GM19239 (cell line): ENCODE measurements around the gene FOXP3.
"Not testable (repeated sequence)": the region's sequence is repeated elsewhere in the genome, so short reads cannot be mapped to it uniquely, and the experiment has no call there.

Experiments
- DNase-seq: peaks from one replicate; pipeline ENCODE4 v3.0.0; 2011; ENCODE audit warnings: low spot score; ENCODE audit not compliant: insufficient read length
- FAIRE-seq: peaks from 2 replicates; lab custom pipeline; 2011; peaks lifted over from hg19 to GRCh38; lab: Jason Lieb, UNC

Gene FOXP3, protein sequence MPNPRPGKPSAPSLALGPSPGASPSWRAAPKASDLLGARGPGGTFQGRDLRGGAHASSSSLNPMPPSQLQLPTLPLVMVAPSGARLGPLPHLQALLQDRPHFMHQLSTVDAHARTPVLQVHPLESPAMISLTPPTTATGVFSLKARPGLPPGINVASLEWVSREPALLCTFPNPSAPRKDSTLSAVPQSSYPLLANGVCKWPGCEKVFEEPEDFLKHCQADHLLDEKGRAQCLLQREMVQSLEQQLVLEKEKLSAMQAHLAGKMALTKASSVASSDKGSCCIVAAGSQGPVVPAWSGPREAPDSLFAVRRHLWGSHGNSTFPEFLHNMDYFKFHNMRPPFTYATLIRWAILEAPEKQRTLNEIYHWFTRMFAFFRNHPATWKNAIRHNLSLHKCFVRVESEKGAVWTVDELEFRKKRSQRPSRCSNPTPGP

DNA sequence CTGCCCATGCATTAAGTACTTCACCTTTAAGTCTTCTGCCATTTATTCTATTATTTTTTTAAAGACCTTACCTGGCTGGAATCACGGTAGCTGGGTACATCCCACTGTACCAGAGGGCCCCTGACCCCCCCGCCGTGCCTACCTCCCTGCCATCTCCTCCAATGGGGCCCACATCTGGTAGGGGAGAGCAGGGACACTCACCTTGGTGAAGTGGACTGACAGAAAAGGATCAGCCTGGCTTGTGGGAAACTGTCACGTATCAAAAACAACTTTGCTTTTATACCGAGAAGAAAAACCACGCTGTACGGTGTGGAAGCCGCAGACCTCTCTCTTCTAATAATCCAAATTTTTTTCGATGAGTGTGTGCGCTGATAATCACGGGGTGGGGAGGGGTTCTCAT, at the start of gene FOXP3:
TSS of gene FOXP3 (minus strand) at position 251 of the 400 bp plus-strand sequence. CDS start 6,205 bp downstream, outside the sequence.
- FAIRE-seq (no peak), DNase-seq (no peak)

DNA sequence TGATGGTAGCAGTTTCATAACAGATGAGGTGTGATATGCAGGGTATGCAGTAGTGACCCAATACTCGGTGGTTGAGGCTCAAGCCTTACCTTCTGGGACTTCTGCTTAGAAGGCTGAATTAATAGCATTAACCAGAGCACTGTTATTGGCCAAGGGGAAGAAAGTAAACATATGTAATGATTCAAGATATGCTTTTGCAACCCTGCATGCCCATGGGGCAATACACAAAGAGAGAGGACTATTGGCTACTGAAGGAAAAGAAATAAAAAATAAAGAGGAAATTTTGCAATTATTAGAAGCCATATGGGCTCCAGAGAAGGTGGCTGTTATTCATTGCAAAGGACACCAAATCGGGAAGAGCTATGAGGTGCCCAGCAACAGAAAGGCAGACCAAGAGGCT, 47.7 kb upstream of the FOXP3 start:
- FAIRE-seq, result no peak

GRCh38 chrX:49310371-49310770, 45.9 kb upstream of the FOXP3 start:
- FAIRE-seq (no peak), DNase-seq (no peak)

More for the DNA sequence above, 47.7 kb upstream of the FOXP3 start:
- DNase-seq, result no peak

DNA sequence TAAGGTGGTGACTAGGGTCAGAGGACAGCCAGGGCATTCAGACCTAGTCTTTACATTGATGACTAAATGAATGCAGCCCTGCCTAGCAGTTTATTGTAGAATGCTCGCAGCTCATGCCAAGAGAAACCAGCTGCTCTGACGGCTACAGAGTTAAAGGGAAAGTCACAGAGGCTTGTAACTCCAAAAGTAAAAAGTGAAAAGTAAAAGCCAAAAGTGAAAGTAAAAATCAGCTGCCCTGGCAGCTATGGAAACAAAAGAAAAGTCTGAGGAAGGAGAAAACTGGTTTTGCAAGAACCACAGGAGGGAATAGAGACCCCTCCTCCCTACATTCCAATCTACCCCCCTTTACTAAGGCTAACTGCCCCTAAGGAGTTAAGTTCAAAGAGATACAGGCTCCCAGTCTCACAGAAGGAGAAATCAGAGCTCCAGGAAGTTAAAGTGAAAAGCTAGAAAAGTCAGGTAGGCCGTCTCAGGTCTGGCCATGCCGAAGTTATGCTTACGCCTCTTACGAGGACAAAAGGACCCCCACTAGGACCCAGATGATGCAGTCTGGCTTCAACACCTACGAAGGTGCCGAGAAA, 45.0 kb upstream of the FOXP3 start:
- DNase-seq (no peak), FAIRE-seq (peak; percentile 85)

DNA sequence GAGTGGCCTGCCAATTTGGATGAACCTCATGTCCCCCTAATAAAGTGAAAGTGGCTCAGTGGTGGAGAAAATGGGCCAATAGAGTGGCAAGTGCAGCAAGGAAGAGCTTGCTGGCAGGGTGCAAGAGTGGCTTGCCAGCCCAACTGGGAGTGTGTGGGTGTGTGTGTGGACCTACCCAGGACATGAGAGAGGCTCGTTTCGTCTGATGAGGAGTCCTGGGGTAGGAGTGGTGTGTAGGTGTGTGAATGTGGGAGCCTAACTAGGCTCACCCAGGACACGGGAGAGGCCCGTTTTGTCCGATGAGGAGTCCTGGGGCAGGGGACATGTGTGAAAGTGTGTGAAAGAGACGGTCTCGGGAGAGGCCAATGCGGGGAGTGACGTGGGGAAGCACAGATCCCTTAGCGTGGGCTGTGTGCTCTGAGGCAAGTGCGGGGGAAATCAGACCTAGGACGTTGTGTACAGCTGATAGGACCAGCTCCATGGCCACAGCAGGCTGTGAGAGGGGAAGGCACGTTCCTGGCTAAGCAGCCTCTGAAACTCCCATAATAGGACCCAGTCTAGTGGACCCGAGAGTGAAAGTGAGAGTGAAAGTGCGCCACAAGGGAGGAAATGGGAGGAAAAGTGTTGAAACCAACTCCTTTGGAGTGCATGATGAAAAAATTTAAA, 44.2 kb upstream of the FOXP3 start:
- DNase-seq (no peak), FAIRE-seq (no peak)

- DNase-seq, result not testable (repeated sequence)
Measured at GRCh38 chrX:49307775-49308174, 43.3 kb upstream of the FOXP3 start.

DNA sequence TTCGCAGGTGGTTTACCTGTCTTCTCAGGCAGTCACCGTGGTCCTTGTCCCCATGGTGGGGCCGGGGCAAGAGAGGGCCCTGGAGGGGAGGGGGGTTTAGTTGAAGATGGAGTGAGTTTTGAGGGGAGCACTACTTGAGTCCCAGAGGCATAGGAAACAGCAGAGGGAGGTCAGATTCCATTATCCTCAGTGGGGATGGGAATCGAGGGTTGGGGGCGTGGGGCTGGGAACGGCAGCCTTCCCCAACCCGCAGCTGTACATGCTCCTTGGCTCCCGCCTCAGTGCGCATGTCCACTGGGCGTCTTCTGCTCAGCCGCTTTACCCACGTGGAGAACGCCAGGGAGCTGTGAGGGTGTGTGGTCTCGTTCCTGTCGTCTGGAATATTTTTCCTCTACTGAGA, 38.8 kb upstream of the FOXP3 start, which contains the start of gene GAGE10:
TSS of gene GAGE10 (plus strand) at position 301 of the 400 bp plus-strand sequence. CDS start 1,214 bp downstream, outside the sequence.
- DNase-seq, result no peak
- FAIRE-seq, result no peak

More at GRCh38 chrX:49307775-49308174, 43.3 kb upstream of the FOXP3 start:
- FAIRE-seq, result not testable (repeated sequence)

- FAIRE-seq (no peak), DNase-seq (no peak)
Measured at GRCh38 chrX:49300703-49301102, 36.2 kb upstream of the FOXP3 start.

- not testable (repeated sequence) for DNase-seq, FAIRE-seq
Measured at GRCh38 chrX:49299293-49299692, 34.8 kb upstream of the FOXP3 start.

DNA sequence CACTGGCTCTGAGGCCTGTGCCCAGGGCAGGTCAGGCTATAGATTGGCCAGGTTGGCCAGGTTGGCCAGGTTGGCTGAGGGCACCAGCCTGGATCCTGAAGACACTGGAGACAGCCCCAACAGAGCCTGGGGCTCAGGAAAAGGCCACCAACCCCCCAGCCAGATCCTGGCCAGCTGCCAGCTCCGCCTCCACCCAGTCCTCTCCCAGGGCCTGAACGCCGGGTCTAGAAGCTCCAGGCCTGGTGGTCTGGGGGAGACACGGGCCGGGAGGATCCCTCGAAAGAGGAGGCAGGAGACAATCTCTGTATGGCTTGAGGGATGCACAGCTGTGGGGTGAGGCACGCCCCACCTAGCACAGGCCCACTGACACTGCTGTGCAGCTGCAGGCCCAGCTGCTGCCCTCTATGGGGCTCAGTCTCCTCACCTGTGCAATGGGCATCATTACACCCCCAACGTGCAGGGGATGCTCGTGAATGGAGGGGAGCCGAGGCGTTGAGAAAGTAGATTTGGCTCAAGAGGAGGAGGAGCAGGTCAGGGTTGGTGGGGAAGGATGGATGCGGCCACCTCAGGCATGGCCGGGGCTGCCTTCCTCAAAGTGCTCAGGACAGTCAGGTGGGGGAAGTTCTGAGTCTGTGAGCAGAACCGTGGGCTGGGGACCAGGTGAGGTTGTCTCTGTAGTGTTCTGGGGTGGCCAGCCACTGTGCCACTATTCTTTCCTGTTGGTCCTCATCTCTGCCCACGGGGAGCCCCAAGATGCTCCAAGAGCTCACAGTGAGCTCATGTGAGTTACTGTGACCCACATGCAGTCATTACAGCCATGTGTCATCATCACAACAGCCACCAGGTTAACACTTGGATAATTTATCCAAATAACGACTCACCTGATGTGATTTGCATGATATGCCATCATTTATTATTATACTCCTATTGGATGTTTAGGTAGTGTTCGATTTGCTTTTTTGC, 28.2 kb upstream of the FOXP3 start:
- FAIRE-seq (no peak), DNase-seq (no peak)

GRCh38 chrX:49291615-49292337, 27.3 kb upstream of the FOXP3 start:
- FAIRE-seq, result peak; percentile 73
- DNase-seq, result peak; percentile 7

GRCh38 chrX:49290215-49290614, 25.7 kb upstream of the FOXP3 start:
- DNase-seq (no peak), FAIRE-seq (no peak)

DNA sequence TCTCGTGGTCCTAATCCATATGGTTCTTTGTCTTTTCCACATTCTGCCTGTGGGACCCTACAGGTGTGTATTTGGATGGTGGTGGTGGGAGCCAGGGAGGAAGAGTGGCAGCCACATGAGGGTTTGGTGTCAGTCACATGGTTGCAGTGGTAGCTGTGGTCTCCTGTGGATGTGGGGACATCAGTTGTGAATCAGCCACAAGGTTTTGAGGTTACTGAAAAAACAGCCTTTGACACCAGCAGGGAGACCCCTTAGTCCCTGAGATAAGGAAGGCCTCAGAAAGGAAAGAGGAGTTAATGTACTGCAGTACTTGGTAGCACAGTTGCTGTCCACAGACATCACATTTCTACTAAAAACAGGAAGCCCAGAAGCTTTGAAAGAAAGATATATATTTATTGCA, 23.2 kb upstream of the FOXP3 start:
- FAIRE-seq, result no peak
- DNase-seq, result no peak

DNA sequence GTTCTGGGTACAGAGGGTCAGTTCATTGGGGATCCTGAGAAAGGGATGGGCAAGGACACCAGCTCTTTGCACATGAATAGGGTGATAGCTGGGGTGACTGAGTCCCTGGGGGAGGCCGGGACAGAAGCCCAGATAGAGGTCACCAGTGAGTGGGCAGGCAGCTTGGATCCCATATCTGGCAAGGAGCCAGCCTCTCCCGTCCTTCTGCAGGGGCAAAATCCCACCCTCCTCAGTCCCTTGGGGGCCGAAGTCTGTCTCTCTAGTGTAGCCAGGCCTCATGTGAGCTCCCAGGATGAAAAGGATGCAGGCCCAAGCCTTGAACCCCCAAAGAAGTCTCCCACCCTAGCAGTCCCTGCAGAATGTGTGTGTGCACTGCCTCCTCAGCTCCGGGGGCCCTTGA, 22.1 kb upstream of the FOXP3 start:
- FAIRE-seq (no peak), DNase-seq (no peak)

GRCh38 chrX:49286136-49286535, 21.6 kb upstream of the FOXP3 start:
- DNase-seq (no peak), FAIRE-seq (no peak)

DNA sequence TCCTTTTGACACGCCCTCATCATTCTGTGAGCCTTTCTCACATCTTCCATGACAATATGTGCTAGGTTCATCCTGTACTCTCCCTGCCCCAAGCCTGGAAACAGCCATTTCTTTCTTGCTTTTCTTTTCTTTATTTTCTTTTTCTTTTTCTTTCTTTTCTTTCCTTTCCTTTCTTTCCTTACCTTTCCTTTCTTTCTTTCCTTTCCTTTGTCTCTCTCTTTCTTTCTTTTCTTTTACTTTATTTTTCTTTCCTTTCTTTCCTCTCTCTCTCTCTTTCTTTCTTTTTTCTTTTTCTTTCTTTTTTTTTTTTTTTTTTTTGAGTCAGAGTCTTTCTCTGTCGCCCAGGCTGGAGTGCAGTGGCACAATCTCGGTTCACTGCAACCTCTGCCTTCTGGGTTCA, 19.7 kb upstream of the FOXP3 start:
- FAIRE-seq (no peak), DNase-seq (no peak)

- FAIRE-seq, result no peak
- DNase-seq, result no peak
Measured at GRCh38 chrX:49282647-49283011, 18.1 kb upstream of the FOXP3 start.

GRCh38 chrX:49278081-49278480, 13.6 kb upstream of the FOXP3 start:
- FAIRE-seq, result no peak

GRCh38 chrX:49277535-49277830, 13.0 kb upstream of the FOXP3 start:
- FAIRE-seq, result no peak

More at GRCh38 chrX:49278081-49278480, 13.6 kb upstream of the FOXP3 start:
- no peak for DNase-seq

More at GRCh38 chrX:49277535-49277830, 13.0 kb upstream of the FOXP3 start:
- no peak for DNase-seq
